HL-60 (cell line): Measurements from ENCODE around the gene CHMP4B.

Source experiments
- DNase-seq, 2 experiments: peaks; one replicate each; pipeline ENCODE4 v3.0.0-alpha.2; 2010 to 2020; ENCODE audit warnings: low read depth in 1 of 2, low spot score in 1 of 2
- H3K27ac ChIP-seq: fragments of 250-450 bp; sonication (Bioruptor Pico); replicated peaks from 2 replicates; pipeline ENCODE4 v1.5.1; 2020; ENCODE audit warnings: mild to moderate bottlenecking, moderate library complexity
- H3K27me3 ChIP-seq: fragments of 250-450 bp; sonication (Bioruptor Pico); 2 replicates; pipeline ENCODE4 v1.5.1; 2021; ENCODE audit warnings: mild to moderate bottlenecking, moderate library complexity; ENCODE audit not compliant: insufficient read depth, poor library complexity, severe bottlenecking
- H3K4me3 ChIP-seq: replicated peaks from 2 replicates; pipeline ENCODE4 v1.5.1; 2011; ENCODE audit warnings: mild to moderate bottlenecking, control low read depth, low read length; ENCODE audit not compliant: insufficient read depth
- GABPA ChIP-seq: IDR thresholded peaks from 2 replicates; pipeline ENCODE4 v1.6.1; 2012; ENCODE audit warnings: low read depth
- POLR2AphosphoS5 ChIP-seq: IDR thresholded peaks from 2 replicates; pipeline ENCODE4 v1.6.1; 2012; ENCODE audit warnings: low read depth
- SPI1 ChIP-seq: IDR thresholded peaks from 2 replicates; pipeline ENCODE4 v1.6.1; 2012; ENCODE audit warnings: low read depth, mild to moderate bottlenecking, borderline replicate concordance
- TF ChIP-seq, protein P1 (sequence below): IDR thresholded peaks from 2 replicates; pipeline ENCODE4 v1.6.1; 2012; ENCODE audit warnings: low read depth; ENCODE audit not compliant: insufficient replicate concordance
- TF ChIP-seq, protein P2 (sequence below): IDR thresholded peaks from one replicate; pipeline ENCODE4 v1.5.1; 2011; ENCODE audit warnings: low read length, control low read depth, inconsistent platforms; ENCODE audit not compliant: insufficient read depth

The CHMP4B gene

DNA sequence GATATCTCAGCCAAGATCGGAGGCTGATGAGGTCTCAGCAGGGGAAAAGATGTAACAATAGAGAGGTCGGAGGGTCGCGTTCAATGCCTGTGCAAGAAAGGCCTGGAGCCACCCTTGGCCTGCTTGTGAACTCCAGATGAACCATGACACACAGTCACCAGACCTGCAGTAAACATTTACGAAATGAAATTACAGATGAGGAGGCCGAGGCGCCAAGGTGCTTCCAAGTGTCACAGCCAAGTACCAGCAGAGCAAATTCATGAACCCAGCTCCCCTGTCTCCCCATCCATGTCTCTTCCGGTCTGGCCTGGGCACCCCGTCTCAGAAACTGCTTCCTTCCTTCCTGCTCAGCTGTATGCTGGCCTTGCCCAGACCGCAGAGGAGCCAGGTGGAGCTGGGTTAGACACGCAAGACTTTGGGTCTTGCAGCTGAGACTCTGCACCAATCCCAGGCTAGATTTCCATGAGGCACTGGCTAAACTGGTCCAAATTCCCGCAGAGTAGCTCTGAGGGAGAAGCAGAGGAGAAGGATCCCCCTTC, 48.1 kb downstream of the CHMP4B start:
- H3K27ac ChIP-seq = no peak overlapping the region
- H3K4me3 ChIP-seq = no peak overlapping the region
- peak; percentile 64 to 74 for DNase-seq
- TF ChIP-seq SPI1 (no peak), GABPA (0 out of 2 replicates have a peak, but pooled peaks have one; percentile 41), POLR2AphosphoS5 (peak; percentile 59)
- TF ChIP-seq, protein P1, sequence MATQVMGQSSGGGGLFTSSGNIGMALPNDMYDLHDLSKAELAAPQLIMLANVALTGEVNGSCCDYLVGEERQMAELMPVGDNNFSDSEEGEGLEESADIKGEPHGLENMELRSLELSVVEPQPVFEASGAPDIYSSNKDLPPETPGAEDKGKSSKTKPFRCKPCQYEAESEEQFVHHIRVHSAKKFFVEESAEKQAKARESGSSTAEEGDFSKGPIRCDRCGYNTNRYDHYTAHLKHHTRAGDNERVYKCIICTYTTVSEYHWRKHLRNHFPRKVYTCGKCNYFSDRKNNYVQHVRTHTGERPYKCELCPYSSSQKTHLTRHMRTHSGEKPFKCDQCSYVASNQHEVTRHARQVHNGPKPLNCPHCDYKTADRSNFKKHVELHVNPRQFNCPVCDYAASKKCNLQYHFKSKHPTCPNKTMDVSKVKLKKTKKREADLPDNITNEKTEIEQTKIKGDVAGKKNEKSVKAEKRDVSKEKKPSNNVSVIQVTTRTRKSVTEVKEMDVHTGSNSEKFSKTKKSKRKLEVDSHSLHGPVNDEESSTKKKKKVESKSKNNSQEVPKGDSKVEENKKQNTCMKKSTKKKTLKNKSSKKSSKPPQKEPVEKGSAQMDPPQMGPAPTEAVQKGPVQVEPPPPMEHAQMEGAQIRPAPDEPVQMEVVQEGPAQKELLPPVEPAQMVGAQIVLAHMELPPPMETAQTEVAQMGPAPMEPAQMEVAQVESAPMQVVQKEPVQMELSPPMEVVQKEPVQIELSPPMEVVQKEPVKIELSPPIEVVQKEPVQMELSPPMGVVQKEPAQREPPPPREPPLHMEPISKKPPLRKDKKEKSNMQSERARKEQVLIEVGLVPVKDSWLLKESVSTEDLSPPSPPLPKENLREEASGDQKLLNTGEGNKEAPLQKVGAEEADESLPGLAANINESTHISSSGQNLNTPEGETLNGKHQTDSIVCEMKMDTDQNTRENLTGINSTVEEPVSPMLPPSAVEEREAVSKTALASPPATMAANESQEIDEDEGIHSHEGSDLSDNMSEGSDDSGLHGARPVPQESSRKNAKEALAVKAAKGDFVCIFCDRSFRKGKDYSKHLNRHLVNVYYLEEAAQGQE = no peak
- TF ChIP-seq, protein P2, sequence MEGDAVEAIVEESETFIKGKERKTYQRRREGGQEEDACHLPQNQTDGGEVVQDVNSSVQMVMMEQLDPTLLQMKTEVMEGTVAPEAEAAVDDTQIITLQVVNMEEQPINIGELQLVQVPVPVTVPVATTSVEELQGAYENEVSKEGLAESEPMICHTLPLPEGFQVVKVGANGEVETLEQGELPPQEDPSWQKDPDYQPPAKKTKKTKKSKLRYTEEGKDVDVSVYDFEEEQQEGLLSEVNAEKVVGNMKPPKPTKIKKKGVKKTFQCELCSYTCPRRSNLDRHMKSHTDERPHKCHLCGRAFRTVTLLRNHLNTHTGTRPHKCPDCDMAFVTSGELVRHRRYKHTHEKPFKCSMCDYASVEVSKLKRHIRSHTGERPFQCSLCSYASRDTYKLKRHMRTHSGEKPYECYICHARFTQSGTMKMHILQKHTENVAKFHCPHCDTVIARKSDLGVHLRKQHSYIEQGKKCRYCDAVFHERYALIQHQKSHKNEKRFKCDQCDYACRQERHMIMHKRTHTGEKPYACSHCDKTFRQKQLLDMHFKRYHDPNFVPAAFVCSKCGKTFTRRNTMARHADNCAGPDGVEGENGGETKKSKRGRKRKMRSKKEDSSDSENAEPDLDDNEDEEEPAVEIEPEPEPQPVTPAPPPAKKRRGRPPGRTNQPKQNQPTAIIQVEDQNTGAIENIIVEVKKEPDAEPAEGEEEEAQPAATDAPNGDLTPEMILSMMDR = no peak
- no peaks in the 10 kb centered on the region for H3K27me3 ChIP-seq

DNA sequence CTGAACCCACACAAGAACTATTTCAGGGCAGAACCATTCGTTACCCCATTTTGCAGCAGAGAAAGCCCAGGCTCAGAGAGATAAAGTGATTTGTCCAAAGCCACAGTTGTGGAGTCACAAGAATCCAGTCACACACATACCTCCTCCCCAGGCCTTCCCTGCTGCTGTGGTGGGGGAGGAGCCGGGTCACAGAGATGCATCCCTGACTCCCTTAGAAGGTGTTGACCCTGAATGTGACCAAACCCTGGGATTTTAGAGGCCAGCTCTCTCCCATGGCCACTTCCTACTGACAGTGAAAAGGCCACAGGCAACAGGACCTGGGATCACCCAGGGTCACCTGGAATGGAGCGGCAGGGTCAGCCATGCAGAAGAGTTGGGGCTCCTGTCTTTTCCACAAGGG, 48.6 kb downstream of the CHMP4B start:
- Histone ChIP-seq H3K27me3 (no peaks in the 10 kb centered on the region), H3K27ac (no peak overlapping the region), H3K4me3 (no peak overlapping the region)
- no peak for DNase-seq
- no peak for TF ChIP-seq SPI1
- TF ChIP-seq POLR2AphosphoS5 = no peak
- TF ChIP-seq, protein P1 = no peak
- no peak for TF ChIP-seq GABPA
- TF ChIP-seq, protein P2 = no peak

DNA sequence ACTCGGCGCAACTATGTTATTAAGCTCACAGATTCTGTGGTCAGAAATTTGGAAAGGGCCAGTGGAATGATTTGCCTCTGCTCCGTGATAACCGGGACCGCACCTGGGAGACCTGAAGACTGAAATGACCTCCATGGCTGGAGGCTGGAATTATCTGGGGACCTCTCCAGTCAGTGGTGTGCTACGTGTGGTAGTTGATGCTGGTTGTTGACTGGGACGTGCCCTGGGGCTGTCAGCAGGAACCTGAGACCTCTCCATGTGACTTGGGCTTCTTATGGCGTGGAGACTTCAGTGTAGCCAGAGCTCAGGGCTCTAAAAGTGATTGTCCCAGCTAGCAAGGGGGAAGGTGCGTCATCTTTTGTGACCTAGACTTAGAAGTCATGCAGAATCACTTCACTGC, 50.3 kb downstream of the CHMP4B start:
- H3K4me3 ChIP-seq = no peak overlapping the region
- no peaks in the 10 kb centered on the region for H3K27me3 ChIP-seq
- H3K27ac ChIP-seq = no peak overlapping the region
- no peak for DNase-seq
- TF ChIP-seq, protein P1 = no peak
- TF ChIP-seq, protein P2 = no peak
- TF ChIP-seq GABPA = no peak
- no peak for TF ChIP-seq SPI1
- TF ChIP-seq POLR2AphosphoS5 = no peak
